ENCODE measurements around the gene CMC2.

GRCh38 chr16:80993834-80994233 is 12.9 kb downstream of the CMC2 start:
- TF ChIP-seq TCF12 (IDR thresholded peaks at IDR 0.05; ENCODE audit: low read depth) = no peak
- TF ChIP-seq MAX (IDR thresholded peaks at IDR 0.05) = no peak
- TF ChIP-seq, protein P1, sequence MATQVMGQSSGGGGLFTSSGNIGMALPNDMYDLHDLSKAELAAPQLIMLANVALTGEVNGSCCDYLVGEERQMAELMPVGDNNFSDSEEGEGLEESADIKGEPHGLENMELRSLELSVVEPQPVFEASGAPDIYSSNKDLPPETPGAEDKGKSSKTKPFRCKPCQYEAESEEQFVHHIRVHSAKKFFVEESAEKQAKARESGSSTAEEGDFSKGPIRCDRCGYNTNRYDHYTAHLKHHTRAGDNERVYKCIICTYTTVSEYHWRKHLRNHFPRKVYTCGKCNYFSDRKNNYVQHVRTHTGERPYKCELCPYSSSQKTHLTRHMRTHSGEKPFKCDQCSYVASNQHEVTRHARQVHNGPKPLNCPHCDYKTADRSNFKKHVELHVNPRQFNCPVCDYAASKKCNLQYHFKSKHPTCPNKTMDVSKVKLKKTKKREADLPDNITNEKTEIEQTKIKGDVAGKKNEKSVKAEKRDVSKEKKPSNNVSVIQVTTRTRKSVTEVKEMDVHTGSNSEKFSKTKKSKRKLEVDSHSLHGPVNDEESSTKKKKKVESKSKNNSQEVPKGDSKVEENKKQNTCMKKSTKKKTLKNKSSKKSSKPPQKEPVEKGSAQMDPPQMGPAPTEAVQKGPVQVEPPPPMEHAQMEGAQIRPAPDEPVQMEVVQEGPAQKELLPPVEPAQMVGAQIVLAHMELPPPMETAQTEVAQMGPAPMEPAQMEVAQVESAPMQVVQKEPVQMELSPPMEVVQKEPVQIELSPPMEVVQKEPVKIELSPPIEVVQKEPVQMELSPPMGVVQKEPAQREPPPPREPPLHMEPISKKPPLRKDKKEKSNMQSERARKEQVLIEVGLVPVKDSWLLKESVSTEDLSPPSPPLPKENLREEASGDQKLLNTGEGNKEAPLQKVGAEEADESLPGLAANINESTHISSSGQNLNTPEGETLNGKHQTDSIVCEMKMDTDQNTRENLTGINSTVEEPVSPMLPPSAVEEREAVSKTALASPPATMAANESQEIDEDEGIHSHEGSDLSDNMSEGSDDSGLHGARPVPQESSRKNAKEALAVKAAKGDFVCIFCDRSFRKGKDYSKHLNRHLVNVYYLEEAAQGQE (IDR thresholded peaks at IDR 0.05; ENCODE audit: low read depth) = no peak
- no peak for TF ChIP-seq EGR1 (IDR thresholded peaks at IDR 0.05)
- TF ChIP-seq RAD21 (IDR thresholded peaks at IDR 0.05; ENCODE audit: low read depth) = no peak
- no peak for TF ChIP-seq YY1 (IDR thresholded peaks at IDR 0.05; ENCODE audit: low read depth)

Data from Ishikawa (cell line).